Activated naive CD4-positive, alpha-beta T cell treated with anti-CD3 and anti-CD28 coated beads, Interleukin-2, amount 10 ng/mL, durations not matched to agents 5 hours and 36 hours (primary cell): ENCODE data around the gene SNX15. TPM values are rescaled to one million over a fixed set of nuclear protein-coding genes. Genes with fewer than 3 reads are reported as not detected.

Experiments
- microRNA-seq: library from miRNA; unstranded; fragments of <30 nt; microRNA quantifications from one replicate; pipeline ENCODE4 v1.2.0, GENCODE V29; 2022; ENCODE audit warnings: borderline microRNAs expressed, borderline replicate concordance
- total RNA-seq, 2 experiments: library from RNA; stranded (reverse); gene quantifications; one replicate each; pipeline ENCODE4 v1.2.3, GENCODE V29; 2021

SNX15 gene, protein sequence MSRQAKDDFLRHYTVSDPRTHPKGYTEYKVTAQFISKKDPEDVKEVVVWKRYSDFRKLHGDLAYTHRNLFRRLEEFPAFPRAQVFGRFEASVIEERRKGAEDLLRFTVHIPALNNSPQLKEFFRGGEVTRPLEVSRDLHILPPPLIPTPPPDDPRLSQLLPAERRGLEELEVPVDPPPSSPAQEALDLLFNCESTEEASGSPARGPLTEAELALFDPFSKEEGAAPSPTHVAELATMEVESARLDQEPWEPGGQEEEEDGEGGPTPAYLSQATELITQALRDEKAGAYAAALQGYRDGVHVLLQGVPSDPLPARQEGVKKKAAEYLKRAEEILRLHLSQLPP
- total RNA-seq, result 10 to 100 TPM; 25.9 to 27.5 TPM

GRCh38 chr11:65027213-65028067, at the start of gene SNX15:
TSS of gene SNX15 (plus strand) at chr11:65027439. CDS start at chr11:65027538, 99 bp downstream.

GRCh38 chr11:64996710-64997380, 30.4 kb upstream of the SNX15 start, which contains the start of gene BATF2:
TSS of gene BATF2 (minus strand) at chr11:64996971. CDS start at chr11:64996914, 57 bp downstream.

DNA sequence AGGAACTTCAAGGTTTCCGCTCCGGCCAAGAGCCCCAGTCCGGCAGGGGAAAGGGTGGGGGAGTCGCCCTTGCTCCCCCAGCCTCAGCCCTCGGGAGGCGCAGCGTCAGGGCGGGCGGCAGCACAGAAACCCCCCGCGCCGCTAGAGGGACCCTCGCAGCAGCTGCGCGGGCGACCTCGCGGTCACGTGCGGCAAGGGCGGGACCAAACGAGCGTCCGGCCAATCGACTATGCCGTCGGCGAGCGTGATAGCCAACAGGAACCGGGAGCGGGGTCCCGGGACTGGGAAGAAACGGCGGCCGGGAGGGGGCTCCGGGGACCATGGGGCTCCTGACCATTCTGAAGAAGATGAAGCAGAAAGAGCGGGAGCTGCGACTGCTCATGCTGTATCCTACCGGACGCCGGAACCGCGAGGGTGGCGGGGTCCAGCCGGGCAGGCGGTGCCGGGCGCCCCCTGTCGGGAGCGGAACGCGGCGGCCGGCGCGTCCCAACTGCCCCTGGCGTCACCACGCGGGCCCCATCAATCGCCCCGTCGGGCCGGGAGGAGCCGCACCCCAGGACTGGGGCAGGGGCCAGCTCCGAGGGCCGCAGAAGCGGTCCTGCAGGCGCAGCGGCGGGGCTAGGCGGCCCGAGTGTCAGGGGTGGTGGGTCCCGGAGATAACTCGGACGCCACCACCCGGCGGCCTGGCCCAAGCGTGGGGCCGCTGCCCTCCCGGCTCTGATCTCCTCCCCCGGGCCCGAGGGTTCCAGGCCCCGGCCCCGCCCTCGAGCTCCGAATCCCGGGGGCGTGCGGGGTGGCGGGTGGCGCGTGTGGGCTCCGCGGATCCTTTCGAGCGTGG, 13.1 kb upstream of the SNX15 start, which contains the start of gene ARL2:
Gene ARL2, plus strand, starts transcription at position 273 of the 838 bp plus-strand sequence. Its CDS starts 48 bp downstream, at position 321.

GRCh38 chr11:65040847-65041622, 13.8 kb downstream of the SNX15 start, which contains the start of gene SAC3D1:
TSS of gene SAC3D1 (plus strand) at chr11:65041210. CDS start at chr11:65041293, 83 bp downstream.

DNA sequence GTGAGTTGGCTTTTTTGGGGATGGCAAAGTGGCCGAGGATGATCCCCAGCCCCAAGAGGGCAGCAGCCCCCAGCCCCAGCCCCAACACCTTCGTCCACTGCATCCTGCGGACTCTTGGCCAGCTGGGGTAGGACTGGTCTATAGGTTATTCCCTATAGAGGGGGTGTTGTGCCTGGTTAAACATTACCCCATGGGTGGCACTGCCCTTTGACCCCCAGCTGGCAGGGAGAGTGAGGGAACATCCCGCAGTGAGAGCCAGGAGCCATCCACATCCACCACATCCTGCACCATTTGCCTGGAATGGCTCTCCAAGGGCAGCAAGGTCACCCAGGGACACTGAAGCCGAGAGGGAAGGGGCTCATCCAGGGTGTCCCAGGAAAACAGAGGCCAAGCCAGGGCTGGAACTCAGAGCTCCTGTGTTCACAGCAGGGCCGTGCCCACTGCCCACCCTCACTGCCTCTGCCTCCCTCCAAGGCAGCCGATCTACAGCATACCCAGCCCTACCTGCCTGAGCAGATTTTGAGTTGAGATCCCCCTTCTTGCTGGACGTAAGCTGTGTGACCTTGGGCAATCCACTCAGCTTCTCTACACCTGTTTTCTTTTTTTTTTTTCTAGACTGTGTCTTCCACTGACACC, 31.3 kb downstream of the SNX15 start, which contains the start of gene NAALADL1:
Gene NAALADL1, minus strand, starts transcription at position 135 of the 636 bp plus-strand sequence. Its CDS starts 32 bp downstream, at position 103.

DNA sequence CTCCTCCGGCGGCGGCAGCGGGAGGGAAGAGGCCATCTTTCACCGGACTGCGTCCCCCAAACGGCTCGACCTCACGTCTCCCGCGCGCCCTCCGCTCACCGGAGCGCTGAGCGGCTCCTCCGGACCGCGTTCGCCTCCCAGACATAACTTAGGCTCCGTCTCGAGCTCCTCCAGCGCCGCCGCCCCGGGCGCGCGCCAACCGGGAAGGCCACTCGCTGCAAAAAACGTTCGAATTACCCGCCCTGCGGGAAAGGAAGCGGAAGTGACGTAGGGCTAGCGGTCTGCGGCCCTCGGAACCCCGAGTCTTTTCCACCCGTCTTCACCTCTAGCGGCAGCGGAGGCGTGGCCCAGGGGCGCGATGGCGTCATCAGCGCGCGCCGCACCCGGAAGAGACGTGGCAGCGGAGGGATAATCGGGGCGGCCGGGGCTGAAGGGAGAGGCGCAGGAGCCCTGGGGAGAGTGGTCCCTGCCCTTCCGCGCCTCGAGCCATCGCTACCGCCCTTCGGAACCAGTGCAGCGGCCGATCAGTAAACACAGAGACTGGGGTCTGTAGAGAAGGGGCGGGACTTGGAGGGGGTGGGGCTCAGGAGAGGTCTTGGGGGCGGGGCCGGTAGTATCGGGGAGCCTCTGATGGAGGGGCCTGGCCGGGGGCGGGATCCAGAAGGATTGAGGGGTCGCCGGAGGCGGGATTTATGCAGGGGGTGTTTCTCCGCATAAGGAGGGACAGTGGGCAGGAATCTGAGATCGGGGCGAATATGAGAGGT, 56.8 kb downstream of the SNX15 start, which contains the start of the genes CDCA5 and ZFPL1:
Gene CDCA5, minus strand, starts transcription at position 207 of the 764 bp plus-strand sequence. Its CDS starts 62 bp downstream, at position 145.
Gene ZFPL1, plus strand, starts transcription at position 389 of the 764 bp plus-strand sequence. CDS start 477 bp downstream, outside the sequence.

Small RNAs within 50 kb of the gene (microRNA-seq; reads per million reads assigned to microRNA genes)
- gene MIR6879, result not detected

Other genes starting within 250 kb of the SNX15 start
- gene SF1, start 248.9 kb upstream of the SNX15 start, total RNA-seq, result 100 to 1,000 TPM; 467 to 471 TPM
- 10 to 100 TPM; 88.2 to 92.8 TPM for gene MAP4K2, start 224.2 kb upstream of the SNX15 start, total RNA-seq
- 10 to 100 TPM; 34.8 to 37.5 TPM for gene MEN1, start 216.9 kb upstream of the SNX15 start, total RNA-seq
- 1 to 10 TPM; 1.8 to 2.2 TPM for gene CDC42BPG, start 182.8 kb upstream of the SNX15 start, total RNA-seq
- gene EHD1, start 148.8 kb upstream of the SNX15 start, total RNA-seq, result 100 to 1,000 TPM; 114 to 120 TPM
- 10 to 100 TPM; 31.0 to 32.6 TPM for gene ATG2A, start 110.2 kb upstream of the SNX15 start, total RNA-seq
- gene PPP2R5B, start 102.8 kb upstream of the SNX15 start, total RNA-seq, result 10 to 100 TPM; 19.8 to 20.3 TPM
- gene GPHA2, start 91.5 kb upstream of the SNX15 start, total RNA-seq, result not detected
- gene MAJIN, start 55.3 kb upstream of the SNX15 start, total RNA-seq, result under 1 TPM; 0.20 to 0.36 TPM
- under 1 TPM in 1 of 2 experiments, not detected in 1; 0.19 TPM for gene BATF2, start 30.5 kb upstream of the SNX15 start, total RNA-seq
- 10 to 100 TPM; 49.1 to 54.1 TPM for gene ARL2, start 13.3 kb upstream of the SNX15 start, total RNA-seq
- 10 to 100 TPM; 29.0 to 29.6 TPM for gene SAC3D1, start 13.8 kb downstream of the SNX15 start, total RNA-seq
- gene NAALADL1, start 31.1 kb downstream of the SNX15 start, total RNA-seq, result 10 to 100 TPM; 11.8 to 12.4 TPM
- gene CDCA5, start 56.6 kb downstream of the SNX15 start, total RNA-seq, result 10 to 100 TPM; 72.9 to 77.5 TPM
- 10 to 100 TPM; 26.6 to 27.5 TPM for gene ZFPL1, start 56.8 kb downstream of the SNX15 start, total RNA-seq
- 100 to 1,000 TPM; 167 to 172 TPM for gene VPS51, start 68.8 kb downstream of the SNX15 start, total RNA-seq
- 10 to 100 TPM; 27.8 to 28.5 TPM for gene TM7SF2, start 84.4 kb downstream of the SNX15 start, total RNA-seq
- 1 to 10 TPM; 7.7 to 9.4 TPM for gene ZNHIT2, start 90.3 kb downstream of the SNX15 start, total RNA-seq
- gene FAU, start 94.7 kb downstream of the SNX15 start, total RNA-seq, result 1,000 to 10,000 TPM; 1,282 to 1,325 TPM
- 10 to 100 TPM; 40.9 to 42.2 TPM for gene MRPL49, start 94.9 kb downstream of the SNX15 start, total RNA-seq
- gene SYVN1, start 107.1 kb downstream of the SNX15 start, total RNA-seq, result 10 to 100 TPM; 39.2 to 43.4 TPM
- gene SPDYC, start 142.8 kb downstream of the SNX15 start, total RNA-seq, result not detected
- 100 to 1,000 TPM; 161 to 168 TPM for gene CAPN1, start 154.5 kb downstream of the SNX15 start, total RNA-seq
- 10 to 100 TPM; 35.9 to 37.6 TPM for gene POLA2, start 234.5 kb downstream of the SNX15 start, total RNA-seq